ENCODE data around the gene SFXN4. TPM values are rescaled to one million over a fixed set of nuclear protein-coding genes. Genes with fewer than 3 reads are reported as not detected.
A peak's percentile ranks its signal among the peaks of the same experiment; 100 is the strongest.
"Not testable (repeated sequence)": the region's sequence is repeated elsewhere in the genome, so short reads cannot be mapped to it uniquely, and the experiment has no call there.

The SFXN4 gene
- polyA plus RNA-seq, 2 of the 4 experiments (the other 2 are of a cell fraction), result 39.3 to 66.0 TPM

DNA sequence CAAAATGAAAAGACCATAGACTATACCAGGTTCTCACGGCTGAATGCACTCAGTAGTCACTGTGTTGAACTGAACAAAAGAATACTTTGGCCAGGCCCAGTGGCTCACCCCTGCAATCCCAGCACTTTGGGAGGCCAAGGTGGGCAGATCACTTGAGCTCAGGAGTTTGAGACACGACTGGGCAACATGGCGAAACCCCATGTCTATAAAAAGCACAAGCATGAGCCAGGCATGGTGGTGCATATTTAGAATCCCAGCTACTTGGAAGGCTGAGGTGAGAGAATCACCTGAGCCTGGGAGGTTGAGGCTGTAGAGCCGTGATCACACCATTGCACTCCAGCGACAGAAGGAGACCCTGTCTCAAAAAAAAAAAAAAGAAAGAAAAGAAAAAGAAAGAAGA, 12.5 kb downstream of the SFXN4 start:
- DNase-seq (ENCODE audit: low read depth in 1 of 2, low spot score in 1 of 2) (no peak), FAIRE-seq (no peak), ATAC-seq (no peak)
- TF ChIP-seq, protein P1, sequence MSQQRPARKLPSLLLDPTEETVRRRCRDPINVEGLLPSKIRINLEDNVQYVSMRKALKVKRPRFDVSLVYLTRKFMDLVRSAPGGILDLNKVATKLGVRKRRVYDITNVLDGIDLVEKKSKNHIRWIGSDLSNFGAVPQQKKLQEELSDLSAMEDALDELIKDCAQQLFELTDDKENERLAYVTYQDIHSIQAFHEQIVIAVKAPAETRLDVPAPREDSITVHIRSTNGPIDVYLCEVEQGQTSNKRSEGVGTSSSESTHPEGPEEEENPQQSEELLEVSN (IDR thresholded peaks at IDR 0.05; ENCODE audit: borderline replicate concordance, low read depth), result no peak
- TF ChIP-seq SMC3 (IDR thresholded peaks at IDR 0.05) (no peak), TP53 (CRISPR knock-in tag; IDR thresholded peaks at IDR 0.05) (no peak), ZNF302 (CRISPR knock-in tag; IDR thresholded peaks at IDR 0.05) (no peak), RNF2 (IDR thresholded peaks at IDR 0.05; ENCODE audit: borderline replicate concordance, low read depth) (no peak), FOSL2 (IDR thresholded peaks at IDR 0.05) (no peak), FOSL2 (CRISPR knock-in tag; IDR thresholded peaks at IDR 0.05) (no peak), FOXS1 (CRISPR knock-in tag; IDR thresholded peaks at IDR 0.05) (no peak)
- TF ChIP-seq, protein P2, sequence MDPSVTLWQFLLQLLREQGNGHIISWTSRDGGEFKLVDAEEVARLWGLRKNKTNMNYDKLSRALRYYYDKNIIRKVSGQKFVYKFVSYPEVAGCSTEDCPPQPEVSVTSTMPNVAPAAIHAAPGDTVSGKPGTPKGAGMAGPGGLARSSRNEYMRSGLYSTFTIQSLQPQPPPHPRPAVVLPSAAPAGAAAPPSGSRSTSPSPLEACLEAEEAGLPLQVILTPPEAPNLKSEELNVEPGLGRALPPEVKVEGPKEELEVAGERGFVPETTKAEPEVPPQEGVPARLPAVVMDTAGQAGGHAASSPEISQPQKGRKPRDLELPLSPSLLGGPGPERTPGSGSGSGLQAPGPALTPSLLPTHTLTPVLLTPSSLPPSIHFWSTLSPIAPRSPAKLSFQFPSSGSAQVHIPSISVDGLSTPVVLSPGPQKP (IDR thresholded peaks at IDR 0.05; ENCODE audit: low read depth, low read length), result no peak
- ChIA-PET CTCF (interaction anchor here (1.0 to 2.3 kb wide), 5 partner anchors 12 to 390 kb away, joined by 3 to 10 read pairs (median 5); partner anchors contain the start of genes GRK5, RGS10 and SFXN4), POLR2A (interaction anchor here (1.1 kb wide), 1 partner anchor 49 kb away, joined by 3 read pairs; the partner anchor contains the start of gene DENND10)
- Histone ChIP-seq H3K9me3 (no peaks in the 10 kb centered on the region), H3K4me3 (no peak overlapping the region), H3K4me1 (no peaks in the 10 kb centered on the region), H3K4me2 (no peak overlapping the region), H3K27ac (no peak overlapping the region)
- WGBS (ENCODE audit: missing lambda C conversion rate), result 90% methylated on average over 5 of the region's 5 CpGs

DNA sequence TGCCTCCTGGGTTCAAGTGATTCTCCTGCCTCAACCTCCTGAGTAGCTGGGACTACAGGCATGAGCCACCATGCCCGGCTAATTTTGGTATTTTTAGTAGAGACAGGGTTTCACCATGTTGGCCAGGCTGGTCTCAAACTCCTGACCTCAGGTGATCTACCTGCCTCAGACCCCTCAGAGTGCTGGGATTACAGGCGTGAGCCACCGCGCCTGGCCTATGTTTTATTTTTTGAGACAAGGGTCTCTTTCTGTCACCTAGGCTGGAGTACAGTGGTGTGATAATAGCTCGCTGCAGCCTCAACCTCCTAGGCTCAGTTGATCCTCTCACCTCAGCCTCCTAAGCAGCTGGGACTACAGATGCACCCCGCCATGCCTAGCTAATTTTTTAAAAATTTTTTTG, 13.9 kb downstream of the SFXN4 start:
- H3K4me2 ChIP-seq; DNase-seq (ENCODE audit: low read depth in 1 of 2, low spot score in 1 of 2); H3K9me3 ChIP-seq; FAIRE-seq; H3K27ac ChIP-seq; ATAC-seq; H3K4me3 ChIP-seq; H3K4me1 ChIP-seq; POLR2A ChIA-PET: not testable (repeated sequence)
- 96% methylated on average over 6 of the region's 6 CpGs for WGBS (ENCODE audit: missing lambda C conversion rate)
- CTCF ChIA-PET, result interaction anchor here (1.0 to 2.3 kb wide), 3 partner anchors 13 to 267 kb away, joined by 4 to 10 read pairs (median 5); partner anchors contain the start of gene GRK5

DNA sequence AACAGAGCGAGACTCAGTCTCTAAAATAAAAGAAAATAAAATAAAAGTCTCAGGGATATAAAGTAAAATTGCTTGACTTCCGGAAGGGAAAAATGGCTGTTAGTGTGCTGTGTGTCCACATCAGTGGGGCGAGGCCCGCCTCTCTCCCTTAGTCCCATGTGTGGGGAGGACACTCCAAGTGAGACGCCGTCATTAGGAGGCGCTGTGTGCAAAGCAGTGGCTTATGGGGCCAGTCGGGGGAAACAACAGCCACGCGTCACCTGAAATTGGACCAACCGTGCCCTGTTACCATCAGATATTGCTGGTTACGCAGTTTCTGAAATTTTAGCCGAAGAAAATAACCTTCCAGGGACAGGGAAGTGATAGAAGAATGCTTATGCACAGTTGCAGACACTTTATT, 15.8 kb downstream of the SFXN4 start:
- ATAC-seq (peak in 1 of 2 experiments; percentile 70; a peak in 3 of 6 replicates), FAIRE-seq (no peak)
- WGBS (ENCODE audit: missing lambda C conversion rate), result 85% methylated on average over 13 of the region's 13 CpGs

DNA sequence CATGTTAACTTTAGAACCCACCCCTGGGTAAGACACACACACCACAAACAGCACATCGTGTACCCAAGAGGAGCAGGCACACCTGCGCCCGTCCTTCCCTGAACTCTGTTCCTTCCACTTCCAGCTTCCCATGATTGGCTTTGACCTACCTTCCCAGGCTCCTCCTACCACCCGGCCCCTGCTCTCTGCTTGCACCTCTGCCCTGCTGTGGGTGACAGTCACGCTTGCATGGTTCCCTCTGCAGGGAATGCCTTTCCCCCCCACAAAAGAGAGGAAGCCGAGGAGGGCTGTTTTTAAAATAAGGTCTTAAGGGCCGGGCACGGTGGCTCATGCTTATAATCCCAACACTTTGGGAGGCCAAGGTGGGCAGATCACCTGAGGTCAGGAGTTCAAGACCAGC, 16.4 kb downstream of the SFXN4 start:
- 91% methylated on average over 8 of the region's 8 CpGs for WGBS (ENCODE audit: missing lambda C conversion rate)
- TF ChIP-seq, protein P3, sequence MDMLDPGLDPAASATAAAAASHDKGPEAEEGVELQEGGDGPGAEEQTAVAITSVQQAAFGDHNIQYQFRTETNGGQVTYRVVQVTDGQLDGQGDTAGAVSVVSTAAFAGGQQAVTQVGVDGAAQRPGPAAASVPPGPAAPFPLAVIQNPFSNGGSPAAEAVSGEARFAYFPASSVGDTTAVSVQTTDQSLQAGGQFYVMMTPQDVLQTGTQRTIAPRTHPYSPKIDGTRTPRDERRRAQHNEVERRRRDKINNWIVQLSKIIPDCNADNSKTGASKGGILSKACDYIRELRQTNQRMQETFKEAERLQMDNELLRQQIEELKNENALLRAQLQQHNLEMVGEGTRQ (IDR thresholded peaks at IDR 0.05), result no peak
- TF ChIP-seq NFE2L2 (conservative IDR thresholded peaks at IDR 0.05; ENCODE audit: low read length) (no peak), ESRRA (IDR thresholded peaks at IDR 0.05; ENCODE audit: borderline replicate concordance, low read length) (no peak), HOXA7 (CRISPR knock-in tag; IDR thresholded peaks at IDR 0.05) (no peak), KDM5A (IDR thresholded peaks at IDR 0.05) (no peak), POLR2AphosphoS2 (conservative IDR thresholded peaks at IDR 0.05; ENCODE audit: low read length) (no peak), CHD2 (IDR thresholded peaks at IDR 0.05; ENCODE audit: low read length, partially characterized antibody) (no peak), RCOR1 (IDR thresholded peaks at IDR 0.05; ENCODE audit: low read depth, low read length) (no peak)
- TF ChIP-seq, protein P4, sequence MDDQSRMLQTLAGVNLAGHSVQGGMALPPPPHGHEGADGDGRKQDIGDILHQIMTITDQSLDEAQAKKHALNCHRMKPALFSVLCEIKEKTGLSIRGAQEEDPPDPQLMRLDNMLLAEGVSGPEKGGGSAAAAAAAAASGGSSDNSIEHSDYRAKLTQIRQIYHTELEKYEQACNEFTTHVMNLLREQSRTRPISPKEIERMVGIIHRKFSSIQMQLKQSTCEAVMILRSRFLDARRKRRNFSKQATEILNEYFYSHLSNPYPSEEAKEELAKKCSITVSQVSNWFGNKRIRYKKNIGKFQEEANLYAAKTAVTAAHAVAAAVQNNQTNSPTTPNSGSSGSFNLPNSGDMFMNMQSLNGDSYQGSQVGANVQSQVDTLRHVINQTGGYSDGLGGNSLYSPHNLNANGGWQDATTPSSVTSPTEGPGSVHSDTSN (IDR thresholded peaks at IDR 0.05), result no peak
- H3K9me3 ChIP-seq, result no peaks in the 10 kb centered on the region
- H3K27ac ChIP-seq, result no peak overlapping the region
- H3K4me1 ChIP-seq, result peaks cover 6% of the 10 kb centered on the region; the same call in 1 of the 3 replicates
- POLR2A ChIA-PET, result interaction anchor here (0.6 kb wide), 2 partner anchors 12 to 77 kb away, joined by 3 read pairs; no protein-coding TSS in a partner anchor
- no peak overlapping the region for H3K4me3 ChIP-seq
- FAIRE-seq (no peak), ATAC-seq (no peak), DNase-seq (ENCODE audit: low read depth in 1 of 2, low spot score in 1 of 2) (no peak)
- CTCF ChIA-PET, result interaction anchor here (1.1 kb wide), 1 partner anchor 17 kb away, joined by 3 read pairs; the partner anchor contains the start of gene SFXN4
- no peak overlapping the region for H3K4me2 ChIP-seq

More for the DNA sequence above, 15.8 kb downstream of the SFXN4 start:
- DNase-seq (ENCODE audit: low read depth in 1 of 2, low spot score in 1 of 2), result peak in 1 of 2 experiments; percentile 34
- CTCF ChIA-PET, result no interaction called here
- Histone ChIP-seq H3K4me3 (no peak overlapping the region), H3K9me3 (no peaks in the 10 kb centered on the region), H3K4me2 (no peak overlapping the region), H3K4me1 (peaks cover 6% of the 10 kb centered on the region; the same call in 1 of the 3 replicates), H3K27ac (no peak overlapping the region)
- TF ChIP-seq RAD21 (conservative IDR thresholded peaks at IDR 0.05 in 1 of 2, IDR thresholded peaks at IDR 0.05 in 1 of 2) (peak in 1 of 2 experiments; percentile 38; a peak in 2 of 5 replicates), POLR2AphosphoS2 (conservative IDR thresholded peaks at IDR 0.05; ENCODE audit: low read length) (no peak)
- POLR2A ChIA-PET, result interaction anchor here (0.6 kb wide), 1 partner anchor 78 kb away, joined by 3 read pairs; no protein-coding TSS in a partner anchor
